Mesenteric fat pad (tissue), 1 donor: ENCODE measurements around the gene ABR. TPM values are rescaled to one million over a fixed set of nuclear protein-coding genes. Genes with fewer than 3 reads are reported as not detected.
"Not testable (repeated sequence)": the region's sequence is repeated elsewhere in the genome, so short reads cannot be mapped to it uniquely, and the experiment has no call there.

ENCODE experiments used
- DNase-seq: peaks from one replicate; pipeline ENCODE4 v3.0.0-alpha.2; 2020; ENCODE audit warnings: low spot score
- total RNA-seq: library from RNA; stranded (reverse); fragmentation: NEBNext Ultra II Directional; extraction: Animal tissue kit (Norgen Biotek cat#: 25700); gene quantifications from one replicate; pipeline ENCODE4 v1.2.1, GENCODE V29; 2021
- donor health status: DM: yes; HTN: yes; CAD: no.

ABR gene
- total RNA-seq, 1 donor from 2014 or later, result 103 TPM

- no peak for DNase-seq
Measured at GRCh38 chr17:1202291-1202690, 22.5 kb upstream of the ABR start.

DNA sequence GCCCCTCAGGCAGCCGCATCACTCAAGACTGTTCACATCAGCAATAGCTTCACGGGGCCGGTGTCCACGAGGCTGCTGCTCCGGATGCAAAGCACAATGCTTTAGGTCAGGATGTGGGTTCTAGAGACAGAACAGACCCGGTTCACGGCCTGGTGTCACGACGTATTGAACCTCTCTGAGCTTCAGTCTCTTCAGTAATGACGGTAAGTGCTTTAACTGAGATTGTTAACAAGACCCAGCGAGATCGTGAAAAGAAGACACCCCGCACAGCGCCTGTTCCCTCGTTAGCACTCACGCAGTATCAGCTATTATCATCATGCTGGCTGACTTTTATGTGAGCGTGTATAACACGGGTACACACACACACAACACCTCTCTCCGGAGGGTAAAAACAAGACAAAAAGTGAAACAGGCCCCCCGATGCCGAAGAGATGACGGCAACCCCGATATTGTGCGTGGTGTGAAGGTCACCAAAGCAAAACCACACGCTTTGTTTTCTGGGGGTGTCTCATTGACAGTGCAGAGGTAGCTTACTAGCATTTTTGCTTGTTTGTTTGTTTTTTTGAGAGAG lies 21.4 kb upstream of the ABR start:
- DNase-seq, result no peak

DNA sequence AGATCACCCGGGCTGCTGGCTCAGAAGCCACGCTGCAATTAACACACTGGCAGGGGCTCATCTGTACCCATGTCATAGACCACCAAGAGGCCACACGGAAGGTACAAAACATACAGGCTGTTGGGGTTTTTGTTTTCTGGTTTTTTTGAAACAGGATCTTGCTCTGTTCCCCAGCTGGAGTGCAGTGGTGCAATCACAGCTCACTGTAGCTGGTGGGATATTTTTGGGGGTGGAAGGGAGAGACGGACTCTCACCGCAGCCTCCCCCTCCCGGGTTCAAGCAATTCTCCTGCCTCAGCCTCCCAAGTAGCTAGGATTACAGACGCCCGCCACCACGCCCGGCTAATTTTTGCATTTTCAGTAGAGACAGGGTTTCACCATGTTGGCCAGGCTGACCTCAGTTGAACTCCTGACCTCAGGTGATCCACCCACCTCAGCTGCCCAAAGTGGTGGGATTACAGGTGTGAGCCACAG lies 19.5 kb upstream of the ABR start:
- DNase-seq, result not testable (repeated sequence)

DNA sequence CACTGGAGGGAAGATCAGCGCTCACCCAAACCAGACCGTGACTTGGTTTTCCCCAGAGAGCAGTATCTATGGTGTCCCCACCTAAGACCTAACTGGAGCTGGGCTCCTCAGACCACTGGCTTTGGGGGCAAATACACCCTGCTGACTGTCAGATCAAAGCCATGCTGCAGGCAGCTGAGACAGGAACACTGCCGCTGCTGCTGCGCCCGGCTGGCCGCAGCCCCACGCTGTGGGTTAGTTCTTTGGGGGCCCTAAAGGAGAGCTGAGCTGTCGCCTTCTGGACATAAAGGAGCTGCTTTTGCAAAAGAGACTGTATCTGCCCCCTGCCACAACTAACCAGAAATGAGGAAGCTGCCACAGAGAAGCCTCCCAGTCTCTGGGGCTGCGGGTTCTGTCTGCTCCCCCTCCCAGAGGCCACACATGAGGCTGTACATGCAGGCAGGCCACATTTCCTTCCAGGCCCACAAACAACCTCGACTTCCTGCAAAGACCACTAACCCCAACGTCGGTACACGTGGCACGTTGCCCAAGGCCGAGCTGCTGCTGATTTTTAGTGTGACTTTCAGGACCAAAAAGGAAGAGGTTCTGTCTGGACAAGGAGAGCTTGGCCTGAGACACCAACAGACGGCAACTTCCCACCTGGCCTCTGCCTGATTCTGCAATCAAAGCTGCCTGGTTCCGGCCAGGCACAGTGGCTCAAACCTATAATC lies 18.2 kb upstream of the ABR start:
- no peak for DNase-seq

DNA sequence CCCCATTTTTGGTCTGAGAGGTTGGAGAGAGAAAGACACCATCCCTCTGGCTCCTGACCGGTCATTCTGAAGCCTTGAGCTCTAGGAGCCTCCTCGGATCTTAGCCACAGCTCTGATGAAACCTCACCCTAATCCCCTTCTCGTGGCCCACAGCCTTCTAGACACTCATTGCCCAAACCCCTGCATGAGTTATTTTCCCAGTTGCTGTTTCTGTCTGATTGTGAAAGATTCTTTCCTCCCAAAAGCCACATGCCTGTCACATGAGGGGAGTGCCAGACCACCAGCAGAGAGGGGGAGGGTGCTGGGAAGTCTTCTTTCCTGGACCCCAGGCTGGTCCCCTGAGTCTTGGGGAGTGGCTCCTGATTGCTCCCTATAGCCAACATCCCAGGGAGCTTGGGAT lies 17.6 kb upstream of the ABR start:
- DNase-seq, result no peak

DNA sequence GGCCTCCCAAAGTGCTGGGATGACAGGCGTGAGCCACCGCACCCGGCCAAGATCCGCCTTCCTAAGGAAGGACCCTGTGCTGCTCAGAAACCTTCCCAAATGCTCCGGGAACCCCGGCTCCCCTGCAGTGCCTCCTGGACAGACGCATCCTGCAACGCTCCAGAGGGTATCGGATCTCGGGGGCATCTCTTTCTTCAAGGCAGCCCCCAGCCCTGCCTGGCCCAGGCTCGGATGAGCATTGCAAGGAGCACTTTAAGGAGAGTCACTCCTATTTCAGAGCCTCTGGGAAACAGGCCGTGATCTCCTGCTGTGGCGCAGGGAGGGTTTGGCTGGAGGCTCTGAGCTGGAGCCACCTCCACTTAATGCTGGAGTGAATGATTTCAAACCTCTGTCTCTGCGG lies 17.2 kb upstream of the ABR start:
- DNase-seq, result no peak

DNA sequence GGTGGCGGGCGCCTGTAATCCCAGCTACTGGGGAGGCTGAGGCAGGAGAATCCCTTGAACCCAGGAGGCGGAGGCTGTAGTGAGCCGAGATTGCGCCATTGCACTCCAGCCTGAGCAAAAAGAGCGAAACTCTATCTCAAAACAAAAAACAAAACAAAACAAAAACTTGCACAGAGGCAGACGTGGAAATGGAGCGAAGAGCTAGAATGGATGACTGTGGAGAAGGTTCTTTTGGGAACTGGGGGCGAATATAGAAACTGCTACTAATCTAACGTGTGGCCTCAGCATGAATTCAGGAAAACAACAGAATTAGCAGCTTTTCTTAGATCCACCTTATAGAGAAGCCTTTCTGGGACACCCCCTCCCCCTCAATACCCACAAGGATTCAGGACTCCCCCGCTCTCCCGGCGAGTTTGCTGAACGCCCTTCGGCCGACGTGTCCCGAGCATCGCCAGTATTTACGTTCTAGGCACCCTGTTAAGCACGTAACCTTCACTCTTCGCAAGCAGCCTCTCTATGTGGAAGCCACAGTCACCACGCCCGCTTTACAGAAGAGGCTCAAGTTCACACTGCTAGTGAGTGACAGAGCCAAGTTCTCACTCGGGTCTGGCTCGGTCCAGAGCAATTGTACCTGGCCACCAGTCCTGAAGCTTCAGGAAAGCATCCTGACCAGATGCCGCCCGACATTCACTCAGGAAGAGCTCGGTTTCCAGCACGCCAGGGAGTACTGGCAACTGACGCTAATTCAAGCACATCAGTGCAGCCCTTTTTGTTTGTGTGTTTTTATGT lies 13.3 kb upstream of the ABR start:
- no peak for DNase-seq

- no peak for DNase-seq
Measured at GRCh38 chr17:1190751-1191331, 11.1 kb upstream of the ABR start.

GRCh38 chr17:1188812-1189504 lies 9.2 kb upstream of the ABR start:
- DNase-seq, result peak; percentile 92

GRCh38 chr17:1186923-1187771 lies 7.4 kb upstream of the ABR start:
- peak; percentile 94 for DNase-seq

DNA sequence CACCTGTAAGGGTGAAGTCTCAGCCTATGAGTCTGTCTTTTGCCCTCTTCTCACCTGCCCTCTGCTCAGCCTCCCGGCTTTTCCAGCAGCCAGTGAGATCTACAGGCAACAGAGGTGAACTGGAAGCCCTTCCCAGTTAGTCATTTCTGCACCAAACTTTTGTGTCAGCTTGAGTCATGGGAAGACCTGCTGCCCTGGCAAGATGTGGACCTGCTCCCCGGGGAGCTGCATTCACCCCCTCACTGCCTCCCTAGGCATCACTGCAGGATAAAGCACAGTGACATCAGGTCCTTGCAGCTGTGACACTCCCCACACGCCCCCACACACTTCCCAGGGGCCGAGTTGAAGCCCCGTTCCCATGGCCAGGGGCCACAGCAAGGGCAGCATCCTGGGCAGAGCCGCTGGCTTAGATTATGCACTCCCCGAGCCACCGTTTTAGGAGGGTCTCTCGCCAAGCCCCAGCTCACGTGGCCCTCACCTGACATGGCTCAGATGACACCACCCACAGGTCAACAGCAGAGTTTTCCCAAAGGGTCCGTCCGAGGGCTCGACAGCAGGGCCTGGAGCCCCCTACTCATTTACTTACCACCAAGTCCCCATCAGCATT lies 6.5 kb upstream of the ABR start:
- no peak for DNase-seq

DNA sequence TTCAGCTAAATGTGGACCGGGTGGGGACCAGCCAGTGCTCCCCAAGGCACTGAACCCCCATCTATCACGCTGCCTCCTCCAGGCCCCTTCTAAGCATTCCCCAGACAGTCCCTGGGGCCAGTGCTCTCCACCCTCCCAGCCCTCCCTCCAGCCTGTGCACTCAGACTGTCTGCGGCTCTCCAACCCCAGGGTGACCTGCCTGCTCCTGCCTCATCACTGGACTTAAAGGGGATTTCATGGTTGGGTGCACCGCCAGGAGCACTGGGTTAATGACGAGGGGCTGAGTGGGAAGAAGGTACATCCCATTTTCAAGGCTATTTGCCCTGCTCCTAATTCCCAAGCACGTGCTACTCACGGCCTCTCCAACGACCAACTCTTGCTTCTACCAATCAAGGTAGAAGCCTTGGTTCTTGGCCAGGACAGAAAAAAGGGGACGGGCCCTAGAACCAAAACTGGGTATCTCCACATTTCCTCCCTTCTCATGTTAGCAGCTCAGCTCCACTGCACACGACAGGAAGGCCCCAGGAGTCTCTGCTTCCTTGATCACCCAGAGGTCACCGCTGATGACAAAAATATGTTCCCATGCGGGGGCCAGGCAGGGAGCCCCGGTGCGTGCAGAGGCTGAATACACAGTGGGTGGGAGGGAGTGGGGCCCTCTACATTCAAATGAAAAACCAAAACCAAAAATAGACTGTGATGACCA lies 3.5 kb upstream of the ABR start:
- no peak for DNase-seq

DNA sequence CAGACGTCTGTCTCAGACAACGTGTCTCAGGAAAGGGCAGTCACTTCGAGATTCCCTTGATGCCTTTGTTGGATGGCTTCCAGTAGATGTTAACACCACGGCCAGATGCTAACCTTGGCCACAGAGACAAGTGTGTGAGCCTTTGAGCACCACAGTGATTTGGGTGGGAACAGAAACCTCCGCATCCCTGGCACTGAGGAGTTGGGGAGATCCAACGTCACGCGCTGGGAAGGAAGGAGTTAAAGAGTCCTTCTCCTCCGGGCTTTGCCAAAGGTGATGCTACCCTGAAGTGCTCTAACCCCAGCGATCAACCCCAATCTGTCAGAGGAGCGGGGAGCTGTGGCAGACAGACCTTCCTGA lies 3.0 kb upstream of the ABR start:
- DNase-seq, result no peak

DNA sequence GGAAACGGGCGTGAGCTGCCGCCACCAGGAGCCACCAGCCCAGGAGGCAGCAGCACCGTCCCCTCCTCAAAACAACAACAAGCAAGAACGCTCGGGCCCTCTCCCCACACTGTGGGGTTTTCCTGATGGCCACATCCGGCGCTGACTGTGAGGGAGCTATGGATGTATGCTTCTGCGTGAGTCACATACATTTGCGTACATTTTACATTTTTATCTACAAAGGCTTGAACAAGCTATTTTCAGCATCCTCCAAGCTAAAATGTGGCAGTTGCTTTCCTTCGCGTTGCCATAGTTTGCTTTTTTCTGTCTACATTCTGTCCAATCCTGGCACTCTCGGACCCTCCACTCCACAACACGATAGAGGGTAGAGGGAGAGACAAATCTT lies 2.0 kb upstream of the ABR start:
- DNase-seq, result no peak

DNA sequence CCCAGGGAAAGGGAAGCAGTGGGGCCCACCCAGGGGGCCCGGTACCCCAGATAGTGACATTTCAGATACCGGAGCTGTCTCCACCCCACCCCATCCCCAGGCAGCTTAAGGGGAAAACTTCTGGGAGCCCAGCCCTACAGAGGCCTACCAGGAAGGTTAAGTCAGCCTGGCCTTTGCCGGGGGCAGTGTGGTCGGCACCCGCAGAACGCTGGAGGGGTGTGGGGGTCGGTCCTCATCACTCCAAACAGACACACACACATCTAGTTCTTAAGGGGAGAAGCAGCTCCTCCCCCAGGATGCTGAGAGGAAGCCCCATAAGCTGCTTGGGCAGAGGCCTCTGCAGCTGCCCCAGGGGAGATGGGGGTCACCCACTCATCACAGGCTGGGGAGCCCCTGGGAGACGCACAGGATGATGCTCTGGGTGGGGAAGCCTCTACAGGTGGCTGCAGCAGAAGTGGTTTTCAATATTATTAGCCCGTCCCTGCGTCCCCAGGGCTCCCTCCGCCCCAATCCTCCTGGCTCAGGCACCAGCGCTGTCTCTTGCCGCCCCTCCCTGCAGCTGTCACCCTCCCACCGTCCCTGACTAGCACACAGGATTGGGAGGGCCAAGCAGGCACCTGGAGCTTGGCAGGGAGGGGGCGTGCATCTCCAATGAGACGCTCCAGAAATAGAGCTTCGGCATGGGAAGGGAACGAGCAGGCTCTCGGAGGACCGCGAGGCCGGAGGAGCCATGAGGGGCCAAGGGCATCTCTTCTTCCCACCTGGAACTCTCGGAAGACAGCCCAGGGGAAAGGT lies 1.4 kb upstream of the ABR start:
- no peak for DNase-seq

- DNase-seq, result no peak
Measured at GRCh38 chr17:1179112-1179817, 516 bp downstream of the ABR start.

DNA sequence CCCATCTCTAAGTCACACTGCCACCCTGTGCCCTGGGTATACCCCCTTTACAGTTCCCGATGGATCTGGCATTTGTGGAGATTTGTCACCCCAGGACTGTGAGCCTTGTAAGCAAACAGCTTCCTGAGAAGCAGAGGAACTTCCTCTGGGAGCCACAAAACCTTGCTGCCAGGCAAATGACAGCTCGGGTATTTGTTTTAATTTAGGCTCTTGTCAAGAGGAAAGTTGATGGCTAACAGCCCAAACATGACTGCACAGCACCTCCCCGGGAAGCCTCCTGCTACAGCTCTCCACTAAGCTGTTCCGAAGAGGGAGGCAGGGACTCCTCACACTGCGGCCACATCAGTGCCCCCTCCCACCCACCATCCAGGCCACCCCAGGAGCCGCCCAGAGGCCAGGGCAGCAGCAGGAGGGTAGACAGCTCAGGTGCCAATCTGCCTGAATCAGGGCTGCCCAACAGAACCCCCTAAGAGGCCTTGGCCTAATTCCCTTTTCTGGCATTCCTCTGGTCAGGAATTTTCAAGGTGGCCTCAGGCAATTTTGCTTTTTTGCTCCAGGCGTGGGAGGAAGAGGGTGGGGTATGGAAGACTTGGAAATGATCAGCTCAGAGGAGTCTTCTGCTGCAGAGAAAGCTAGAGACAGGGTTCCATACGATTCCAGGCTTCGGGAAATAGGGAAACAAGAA lies 2.6 kb downstream of the ABR start:
- no peak for DNase-seq
